H1 (cell line): Measurements from ENCODE around the gene NRP2.

Experiments
- EGR1 ChIP-seq: IDR thresholded peaks from 2 replicates; pipeline ENCODE4 v1.6.1; 2011; ENCODE audit warnings: low read depth, low read length, borderline replicate concordance
- SUZ12 ChIP-seq: fragments of 200-600 bp; sonication (generic); IDR thresholded peaks from 2 replicates; pipeline ENCODE4 v1.6.1; 2012; ENCODE audit warnings: mild to moderate bottlenecking, inconsistent platforms, low read length, moderate library complexity, mixed read lengths

GRCh38 chr2:205749078-205749477, 66.8 kb downstream of the NRP2 start:
- TF ChIP-seq EGR1 (no peak), SUZ12 (no peak)
